DND-41 (cell line): ENCODE results near the gene XPA.

ENCODE experiments used
- ATAC-seq: fragments of 200-7000 bp; cut with Tn5 transposase; 3 replicates; pipeline ENCODE4 v1.9.1; 2021; ENCODE audit warnings: low read depth; ENCODE audit not compliant: insufficient read depth
- DNase-seq: peaks from one replicate; pipeline ENCODE4 v3.0.0-alpha.2; 2020
- H2AFZ ChIP-seq: 2 replicates; pipeline ENCODE4 v1.6.0; 2012; ENCODE audit warnings: low read depth, low read length
- H3K27ac ChIP-seq: 2 replicates; pipeline ENCODE4 v1.5.1; 2012; ENCODE audit warnings: low read length, inconsistent platforms
- H3K27me3 ChIP-seq: fragments of 200-600 bp; sonication (generic); 2 replicates; pipeline ENCODE4 v1.6.0; 2012; ENCODE audit warnings: low read length, mild to moderate bottlenecking, inconsistent platforms; ENCODE audit not compliant: insufficient read depth, poor library complexity
- H3K36me3 ChIP-seq: 2 replicates; pipeline ENCODE4 v1.5.1; 2012; ENCODE audit warnings: low read length, inconsistent platforms; ENCODE audit not compliant: insufficient read depth
- H3K4me1 ChIP-seq: 2 replicates; pipeline ENCODE4 v1.5.1; 2012; ENCODE audit warnings: mild to moderate bottlenecking, low read length; ENCODE audit not compliant: insufficient read depth
- H3K4me2 ChIP-seq: 2 replicates; pipeline ENCODE4 v1.6.0; 2012; ENCODE audit warnings: mild to moderate bottlenecking, moderate library complexity, low read length, inconsistent platforms; ENCODE audit not compliant: insufficient read depth
- H3K4me3 ChIP-seq, 2 experiments: fragments of 200-600 bp in 1 of 2; shearing (Covaris generic) in 1 of 2; 2 replicates each; pipeline ENCODE4 v1.5.1; 2012 to 2016; ENCODE audit warnings: inconsistent platforms in 2 of 2, low read length in 2 of 2, mild to moderate bottlenecking in 2 of 2, low read depth in 1 of 2, moderate library complexity in 1 of 2
- H3K79me2 ChIP-seq: 2 replicates; pipeline ENCODE4 v1.6.0; 2012; ENCODE audit warnings: low read length, inconsistent platforms; ENCODE audit not compliant: insufficient read depth
- H3K9ac ChIP-seq: 2 replicates; pipeline ENCODE4 v1.6.0; 2012; ENCODE audit warnings: low read depth, mild to moderate bottlenecking, inconsistent platforms, low read length, moderate library complexity
- H3K9me3 ChIP-seq: 2 replicates; pipeline ENCODE4 v1.5.1; 2012; ENCODE audit warnings: low read length, moderate library complexity, mild to moderate bottlenecking, inconsistent platforms; ENCODE audit not compliant: insufficient read depth, severe bottlenecking
- H4K20me1 ChIP-seq: 2 replicates; pipeline ENCODE4 v1.6.0; 2012; ENCODE audit warnings: low read length; ENCODE audit not compliant: insufficient read depth
- CTCF ChIP-seq: IDR thresholded peaks from 2 replicates; pipeline ENCODE4 v1.5.1; 2012; ENCODE audit warnings: borderline replicate concordance, low read length, moderate library complexity, mild to moderate bottlenecking; ENCODE audit not compliant: poor library complexity, severe bottlenecking; ENCODE audit errors: extremely low read depth
- EZH2 ChIP-seq: IDR thresholded peaks from 3 replicates; pipeline ENCODE4 v1.6.1; 2012; ENCODE audit warnings: borderline replicate concordance, low read depth, mild to moderate bottlenecking, moderate library complexity, low read length, inconsistent platforms; ENCODE audit not compliant: severe bottlenecking

The XPA gene

DNA sequence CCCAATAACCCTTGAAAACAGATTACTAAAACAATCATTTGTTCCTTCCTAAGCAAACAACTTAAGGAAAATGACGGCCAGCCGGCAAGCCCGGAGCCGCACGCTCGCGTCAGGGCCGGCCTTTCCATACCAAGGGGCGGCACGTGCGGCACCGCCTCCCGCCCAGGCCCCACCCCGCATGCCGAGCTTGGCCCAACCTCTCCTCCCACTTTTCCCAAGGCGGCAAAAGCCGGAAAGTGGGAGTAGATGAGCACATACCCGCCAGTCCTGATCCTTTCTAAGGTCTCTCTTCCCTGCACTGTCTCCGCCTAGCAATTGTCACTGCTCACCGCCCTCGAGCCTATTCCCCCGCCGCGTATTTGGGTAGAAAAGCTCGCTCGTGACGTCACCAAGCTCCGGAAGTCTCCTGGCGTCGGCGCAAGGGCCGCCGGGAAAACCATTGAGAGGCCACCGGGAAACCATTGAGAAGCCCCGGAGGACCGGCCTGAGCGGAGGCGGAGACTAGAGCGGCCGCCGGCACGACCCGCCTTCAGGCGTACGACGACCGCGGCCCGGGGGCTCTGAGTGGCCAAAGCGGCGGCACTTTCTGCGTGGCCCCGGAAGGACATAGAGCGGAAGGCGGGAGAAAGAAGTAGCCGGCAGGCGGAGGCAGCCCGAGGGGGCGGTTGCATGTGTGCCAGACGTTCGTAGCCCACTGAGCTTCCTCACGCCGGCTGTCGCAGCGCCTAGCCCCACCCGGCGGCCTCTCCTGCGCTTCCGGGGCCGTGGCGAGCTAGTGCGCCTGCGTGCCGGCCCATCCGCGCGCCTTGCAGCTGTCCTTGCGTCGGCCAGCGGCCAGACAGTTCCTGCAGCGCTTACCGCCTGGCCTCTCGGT lies 63.9 kb downstream of the XPA start, which contains the start of the genes NCBP1 and TSTD2:
TSS of gene NCBP1 (plus strand) at position 837 of the 874 bp plus-strand sequence. CDS start 61 bp downstream, outside the sequence.
TSS of gene TSTD2 (minus strand) at position 384 of the 874 bp plus-strand sequence. CDS start 5,806 bp downstream, outside the sequence.
- peak within 1 kb of the TSS; percentile 75 to 99 for H3K4me3 ChIP-seq
- ATAC-seq (peak; percentile 89), DNase-seq (peak; percentile 94)
- H3K9ac ChIP-seq: peak within 1 kb of the TSS; percentile 99
- H2AFZ ChIP-seq: peak within 1 kb of the TSS; percentile 95
- H3K9me3 ChIP-seq: no peaks in the 10 kb centered on the region
- no peaks in the 10 kb centered on the region for H3K27me3 ChIP-seq
- peak within 1 kb of the TSS; percentile 77 for H3K27ac ChIP-seq
- peaks cover 14% of the 10 kb centered on the region for H3K36me3 ChIP-seq
- peaks cover 50% of the 10 kb centered on the region for H3K4me1 ChIP-seq
- H4K20me1 ChIP-seq: peaks cover 41% of the 10 kb centered on the region
- TF ChIP-seq EZH2 (no peak), CTCF (peak; percentile 17)
- peaks cover 91% of the 10 kb centered on the region for H3K79me2 ChIP-seq
- H3K4me2 ChIP-seq: peak within 1 kb of the TSS; percentile 82

- Histone ChIP-seq H3K27ac (peak overlapping the region; percentile 77), H4K20me1 (peaks cover 34% of the 10 kb centered on the region), H3K27me3 (no peaks in the 10 kb centered on the region), H3K4me1 (peaks cover 45% of the 10 kb centered on the region), H3K36me3 (peaks cover 12% of the 10 kb centered on the region), H3K9me3 (no peaks in the 10 kb centered on the region), H3K4me3 (peak overlapping the region; percentile 75 to 99), H3K4me2 (peak overlapping the region; percentile 82), H2AFZ (peak overlapping the region; percentile 95), H3K79me2 (peaks cover 91% of the 10 kb centered on the region), H3K9ac (peak overlapping the region; percentile 99)
- no peak; the same call in 1 of the 3 replicates for ATAC-seq
- TF ChIP-seq CTCF: no peak
- no peak for TF ChIP-seq EZH2
- peak; percentile 39 for DNase-seq
These were observed 64.7 kb downstream of the XPA start for GRCh38 chr9:97632248-97632984.

- Histone ChIP-seq H3K4me2 (no peak overlapping the region), H3K27me3 (no peaks in the 10 kb centered on the region), H3K27ac (no peak overlapping the region), H3K79me2 (peaks cover 83% of the 10 kb centered on the region), H2AFZ (no peak overlapping the region), H3K9me3 (no peaks in the 10 kb centered on the region), H3K4me1 (peaks cover 29% of the 10 kb centered on the region), H3K4me3 (no peak overlapping the region), H4K20me1 (peaks cover 25% of the 10 kb centered on the region), H3K9ac (no peak overlapping the region), H3K36me3 (peaks cover 17% of the 10 kb centered on the region)
- no peak for ATAC-seq
- DNase-seq: no peak
- no peak for TF ChIP-seq EZH2
- TF ChIP-seq CTCF: no peak
These were observed 66.5 kb downstream of the XPA start for GRCh38 chr9:97630591-97630990.
